B cell (primary cell): Measurements from ENCODE around the gene HIP1R. TPM values are rescaled to one million over a fixed set of nuclear protein-coding genes. Genes with fewer than 3 reads are reported as not detected.

Experiments
- ATAC-seq: fragments of 200-7000 bp; cut with Tn5 transposase; one replicate; pipeline ENCODE4 v1.10.0; 2021; ENCODE audit warnings: low read depth, mild to moderate bottlenecking, moderate number of reproducible peaks, moderate library complexity
- CTCF ChIA-PET: fragments of 350-600 bp; sonication (Branson Sonifier 250); formaldehyde crosslinking; loops from one replicate; lab custom pipeline; 2021; ENCODE audit warnings: antibody characterized with exemption, inconsistent platforms; lab: Charles Lee
- POLR2A ChIA-PET: fragments of 350-600 bp; sonication (Branson Sonifier 250); formaldehyde crosslinking; loops from one replicate; lab custom pipeline; 2021; ENCODE audit warnings: antibody characterized with exemption; lab: Charles Lee
- DNase-seq: peaks from one replicate; pipeline ENCODE4 v3.0.0; 2013
- H2AFZ ChIP-seq: 2 replicates; pipeline ENCODE4 v1.6.1; 2012; ENCODE audit warnings: mild to moderate bottlenecking, low read depth, low read length; ENCODE audit not compliant: insufficient read depth, poor library complexity, severe bottlenecking
- H3K27ac ChIP-seq, 2 donors: 1 replicate in 1 of 2; 2 replicates in 1 of 2; pipeline ENCODE4 v1.5.1; 2012 to 2013; ENCODE audit warnings: low read length in 2 of 2, mild to moderate bottlenecking in 2 of 2, moderate library complexity in 1 of 2
- H3K27me3 ChIP-seq, 4 experiments: fragments of 200-600 bp in 1 of 4; sonication (generic) in 1 of 4; replicated peaks in 1 of 4; 1 replicate in 2 of 4; 2 replicates in 2 of 4; pipeline versions ENCODE4 v1.6.1 to v1.7.0; 2013 to 2016; ENCODE audit warnings: low read length in 3 of 4, mild to moderate bottlenecking in 2 of 4, mixed read lengths in 1 of 4, moderate library complexity in 1 of 4; ENCODE audit not compliant: insufficient read depth in 4 of 4, control insufficient read depth in 3 of 4; ENCODE audit errors: control extremely low read depth in 1 of 4
- H3K36me3 ChIP-seq, 2 experiments: replicated peaks in 1 of 2; 1 replicate in 1 of 2; 2 replicates in 1 of 2; pipeline versions ENCODE4 v1.6.1 to v1.7.1; 2013; ENCODE audit warnings: low read length in 1 of 2; ENCODE audit not compliant: insufficient read depth in 2 of 2, control insufficient read depth in 1 of 2; ENCODE audit errors: control extremely low read depth in 1 of 2, extremely low read depth in 1 of 2
- H3K4me1 ChIP-seq, 2 donors: fragments of 200-600 bp in 1 of 2; sonication (generic) in 1 of 2; 1 replicate in 1 of 2; 2 replicates in 1 of 2; pipeline versions ENCODE4 v1.5.1 to v1.6.1; 2013 to 2017; ENCODE audit warnings: low read length in 2 of 2; ENCODE audit not compliant: control insufficient read depth in 2 of 2, insufficient read depth in 2 of 2
- H3K4me2 ChIP-seq: replicated peaks from 2 replicates; pipeline ENCODE3; 2012; ENCODE audit warnings: mild to moderate bottlenecking, low read depth, low read length; ENCODE audit not compliant: poor library complexity, severe bottlenecking
- H3K4me3 ChIP-seq, 5 experiments: fragments of 200-600 bp in 1 of 5; sonication (generic) in 1 of 5; 1 replicate in 3 of 5; 2 replicates in 2 of 5; pipeline versions ENCODE4 v1.5.1 to v1.7.0; 2011 to 2016; ENCODE audit warnings: low read length in 4 of 5, mild to moderate bottlenecking in 4 of 5, low read depth in 2 of 5, control low read depth in 1 of 5, moderate library complexity in 1 of 5; ENCODE audit not compliant: insufficient read depth in 1 of 5; ENCODE audit errors: control extremely low read depth in 1 of 5, extremely low read depth in 1 of 5
- H3K79me2 ChIP-seq: fragments of 200-600 bp; sonication (generic); one replicate; pipeline ENCODE4 v1.6.0; 2016; ENCODE audit warnings: low read length; ENCODE audit not compliant: control insufficient read depth, insufficient read depth
- H3K9ac ChIP-seq: fragments of 200-600 bp; sonication (generic); 2 replicates; pipeline ENCODE4 v1.6.1; 2017; ENCODE audit warnings: mild to moderate bottlenecking, low read length, moderate library complexity
- H3K9me3 ChIP-seq, 3 donors: one replicate each; pipeline versions ENCODE4 v1.6.1 to v1.7.1; 2013; ENCODE audit warnings: low read length in 2 of 3; ENCODE audit not compliant: control insufficient read depth in 2 of 3, insufficient read depth in 1 of 3; ENCODE audit errors: control extremely low read depth in 1 of 3
- H4K20me1 ChIP-seq: 2 replicates; pipeline ENCODE4 v1.6.0; 2012; ENCODE audit warnings: mild to moderate bottlenecking, low read length; ENCODE audit not compliant: insufficient read depth, control insufficient read depth, poor library complexity, severe bottlenecking
- H3K27ac Mint-ChIP-seq: one replicate; pipeline ENCODE4 v1.8.0; 2021; ENCODE audit warnings: mixed read lengths
- H3K27me3 Mint-ChIP-seq: one replicate; pipeline ENCODE4 v1.8.0; 2021; ENCODE audit warnings: mixed read lengths
- H3K4me1 Mint-ChIP-seq: one replicate; pipeline ENCODE4 v1.8.0; 2021; ENCODE audit warnings: mixed read lengths
- H3K4me3 Mint-ChIP-seq: one replicate; pipeline ENCODE4 v1.8.0; 2021; ENCODE audit warnings: mixed read lengths
- H3K9me3 Mint-ChIP-seq: one replicate; pipeline ENCODE4 v1.8.0; 2022; ENCODE audit warnings: mixed read lengths; ENCODE audit not compliant: insufficient read depth
- EZH2 ChIP-seq: IDR thresholded peaks from 2 replicates; pipeline ENCODE4 v1.6.1; 2012; ENCODE audit warnings: borderline replicate concordance, low read depth, mild to moderate bottlenecking, moderate library complexity, low read length; ENCODE audit not compliant: insufficient read depth, poor library complexity, severe bottlenecking
- WGBS: methylation state at CpG from one replicate; pipeline ENCODE4 v1.1.5; 2013; ENCODE audit warnings: missing lambda C conversion rate; ENCODE audit not compliant: insufficient coverage; 5-methylcytosine and 5-hydroxymethylcytosine counted together
- intact Hi-C: fragments of 100-400 bp; cut with micrococcal nuclease; formaldehyde crosslinking; loops from one replicate; pipeline ENCODE4 v1.10.0; 2022
- polyA plus RNA-seq: library from polyadenylated mRNA; depleted of rRNA; stranded (reverse); fragments of >200 nt; gene quantifications from 2 replicates; pipeline ENCODE4 v1.2.3, GENCODE V29; 2012
- total RNA-seq, 2 donors: library from RNA; stranded (reverse); fragments of 120-200 nt in 1 of 2; gene quantifications; 1 replicate in 1 of 2; 2 replicates in 1 of 2; pipeline versions ENCODE4 v1.2.3 to v1.2.4, GENCODE V29; 2013 to 2022
- TF ChIP-seq, protein P1 (sequence below): fragments of 200-600 bp; IDR thresholded peaks from one replicate; pipeline ENCODE4 v1.8.0; 2022; ENCODE audit warnings: antibody characterized with exemption, mild to moderate bottlenecking

Gene HIP1R
- total and polyA plus RNA-seq, 2 donors (not counting 1 experiment from before 2014, with no cell fraction given) = 289 to 390 TPM

- H3K9me3 ChIP-seq = peaks cover 0 to 2% (median 0%) of the 10 kb centered on the region in 3 donors
- DNase-seq = no peak
- intact Hi-C loops = no loop called here
- H3K27ac ChIP-seq = no peak overlapping the region
- peaks cover 30 to 73% of the 10 kb centered on the region in 2 donors for H3K4me1 ChIP-seq
- peaks cover 92% of the 10 kb centered on the region for H4K20me1 ChIP-seq
- H3K9ac ChIP-seq = no peak overlapping the region
- H3K4me2 ChIP-seq = peak overlapping the region; percentile 6
- no peak for ATAC-seq
- H3K27me3 ChIP-seq = no peaks in the 10 kb centered on the region
- POLR2A ChIA-PET = interaction anchor here (0.5 to 0.9 kb wide), 2 partner anchors 22 to 74 kb away, joined by 3 read pairs; no protein-coding TSS in a partner anchor
- Mint-ChIP-seq H3K9me3 (no peaks in the 10 kb centered on the region), H3K27me3 (no peaks in the 10 kb centered on the region), H3K4me3 (peak overlapping the region; percentile 11), H3K4me1 (peaks cover 86% of the 10 kb centered on the region), H3K27ac (peak overlapping the region; percentile 73)
- CTCF ChIA-PET = interaction anchor here (0.9 to 1.2 kb wide), 3 partner anchors 10 to 47 kb away, joined by 3 to 5 read pairs (median 3); no protein-coding TSS in a partner anchor
- H3K4me3 ChIP-seq = no peak overlapping the region
- 93% methylated on average over 26 of the region's 26 CpGs for WGBS
- no peak overlapping the region for H2AFZ ChIP-seq
- TF ChIP-seq, protein P1, sequence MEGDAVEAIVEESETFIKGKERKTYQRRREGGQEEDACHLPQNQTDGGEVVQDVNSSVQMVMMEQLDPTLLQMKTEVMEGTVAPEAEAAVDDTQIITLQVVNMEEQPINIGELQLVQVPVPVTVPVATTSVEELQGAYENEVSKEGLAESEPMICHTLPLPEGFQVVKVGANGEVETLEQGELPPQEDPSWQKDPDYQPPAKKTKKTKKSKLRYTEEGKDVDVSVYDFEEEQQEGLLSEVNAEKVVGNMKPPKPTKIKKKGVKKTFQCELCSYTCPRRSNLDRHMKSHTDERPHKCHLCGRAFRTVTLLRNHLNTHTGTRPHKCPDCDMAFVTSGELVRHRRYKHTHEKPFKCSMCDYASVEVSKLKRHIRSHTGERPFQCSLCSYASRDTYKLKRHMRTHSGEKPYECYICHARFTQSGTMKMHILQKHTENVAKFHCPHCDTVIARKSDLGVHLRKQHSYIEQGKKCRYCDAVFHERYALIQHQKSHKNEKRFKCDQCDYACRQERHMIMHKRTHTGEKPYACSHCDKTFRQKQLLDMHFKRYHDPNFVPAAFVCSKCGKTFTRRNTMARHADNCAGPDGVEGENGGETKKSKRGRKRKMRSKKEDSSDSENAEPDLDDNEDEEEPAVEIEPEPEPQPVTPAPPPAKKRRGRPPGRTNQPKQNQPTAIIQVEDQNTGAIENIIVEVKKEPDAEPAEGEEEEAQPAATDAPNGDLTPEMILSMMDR = no peak
- TF ChIP-seq EZH2 = no peak
- peaks cover 97% of the 10 kb centered on the region for H3K79me2 ChIP-seq
- H3K36me3 ChIP-seq = peaks cover 0 to 51% of the 10 kb centered on the region in 2 experiments
Measured at GRCh38 chr12:122840580-122841513, 5.6 kb downstream of the HIP1R start.
